Astrocyte of the hippocampus (primary cell): Measurements from ENCODE around the gene ADGRV1.

Source experiments
- DNase-seq: peaks from one replicate; pipeline ENCODE4 v3.0.0; 2011; ENCODE audit warnings: low read depth, low spot score

The ADGRV1 gene

GRCh38 chr5:90558344-90559192 lies at the start of gene ADGRV1:
Gene ADGRV1 (plus strand): TSS chr5:90558797. CDS start chr5:90558896, 99 bp downstream.
- peak; percentile 97 for DNase-seq

- DNase-seq = no peak
These were observed 48.2 kb upstream of the ADGRV1 start for GRCh38 chr5:90510438-90510837.

GRCh38 chr5:90514520-90514919 lies 44.1 kb upstream of the ADGRV1 start:
- DNase-seq = no peak

- peak; percentile 31 for DNase-seq
These were observed 39.9 kb upstream of the ADGRV1 start for GRCh38 chr5:90518661-90519060.

- peak; percentile 12 for DNase-seq
These were observed 39.5 kb upstream of the ADGRV1 start for GRCh38 chr5:90519081-90519480.

- DNase-seq = peak; percentile 50
These were observed 29.9 kb upstream of the ADGRV1 start for GRCh38 chr5:90528601-90529193.

GRCh38 chr5:90529194-90529938 lies 29.2 kb upstream of the ADGRV1 start, which contains the start of gene LYSMD3:
Gene LYSMD3 (minus strand): TSS chr5:90529584. CDS start chr5:90525289, 4,295 bp downstream.
- peak; percentile 99 for DNase-seq

GRCh38 chr5:90529939-90530677 lies 28.5 kb upstream of the ADGRV1 start:
- peak; percentile 89 for DNase-seq

- DNase-seq = peak; percentile 9
These were observed 27.7 kb upstream of the ADGRV1 start for GRCh38 chr5:90530736-90531487.

GRCh38 chr5:90533794-90534193 lies 24.8 kb upstream of the ADGRV1 start:
- no peak for DNase-seq

GRCh38 chr5:90534922-90535321 lies 23.7 kb upstream of the ADGRV1 start:
- no peak for DNase-seq

GRCh38 chr5:90542827-90543519 lies 15.6 kb upstream of the ADGRV1 start:
- DNase-seq = no peak

GRCh38 chr5:90545511-90545910 lies 13.1 kb upstream of the ADGRV1 start:
- no peak for DNase-seq

GRCh38 chr5:90546216-90546837 lies 12.3 kb upstream of the ADGRV1 start:
- DNase-seq = no peak

GRCh38 chr5:90547072-90547536 lies 11.5 kb upstream of the ADGRV1 start:
- DNase-seq = no peak

GRCh38 chr5:90548069-90548593 lies 10.5 kb upstream of the ADGRV1 start:
- peak; percentile 72 for DNase-seq

- no peak for DNase-seq
These were observed 9.4 kb upstream of the ADGRV1 start for GRCh38 chr5:90549223-90549622.

- DNase-seq = no peak
These were observed 8.8 kb upstream of the ADGRV1 start for GRCh38 chr5:90549729-90550275.

GRCh38 chr5:90550963-90551362 lies 7.6 kb upstream of the ADGRV1 start:
- no peak for DNase-seq
